AG10803 (cell line): ENCODE data around the gene DCST2.

Experiments
- DNase-seq: peaks from one replicate; pipeline ENCODE4 v3.0.0; 2010; ENCODE audit warnings: low read depth
- H3K4me3 ChIP-seq: 2 replicates; pipeline ENCODE4 v1.5.1; 2011; ENCODE audit warnings: mild to moderate bottlenecking, low read length, control low read depth
- TF ChIP-seq, protein P1 (sequence below): conservative IDR thresholded peaks from 2 replicates; pipeline ENCODE4 v1.5.1; 2011; ENCODE audit warnings: mild to moderate bottlenecking, low read length, control low read depth, inconsistent platforms

The DCST2 gene

DNA sequence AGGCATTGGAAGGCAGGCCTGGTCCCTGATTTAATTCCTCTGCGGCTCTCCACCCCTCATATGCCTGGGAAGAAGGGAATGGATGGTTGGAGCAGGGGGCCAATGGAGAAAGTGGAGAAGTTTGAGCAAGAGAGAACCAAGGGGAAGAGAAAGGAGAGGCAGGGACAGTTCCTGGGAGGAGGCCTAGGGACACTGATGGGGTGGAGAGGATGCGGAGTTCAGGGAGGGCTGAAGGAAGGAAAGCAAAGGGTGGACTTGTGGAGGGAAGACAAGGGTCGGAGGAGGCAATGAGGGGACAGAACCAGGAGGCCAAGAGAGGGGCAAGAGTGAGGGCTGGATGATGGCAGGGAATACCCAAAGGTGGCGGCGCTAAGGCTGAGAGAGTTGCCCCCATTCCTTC, 23.8 kb downstream of the DCST2 start:
- TF ChIP-seq, protein P1, sequence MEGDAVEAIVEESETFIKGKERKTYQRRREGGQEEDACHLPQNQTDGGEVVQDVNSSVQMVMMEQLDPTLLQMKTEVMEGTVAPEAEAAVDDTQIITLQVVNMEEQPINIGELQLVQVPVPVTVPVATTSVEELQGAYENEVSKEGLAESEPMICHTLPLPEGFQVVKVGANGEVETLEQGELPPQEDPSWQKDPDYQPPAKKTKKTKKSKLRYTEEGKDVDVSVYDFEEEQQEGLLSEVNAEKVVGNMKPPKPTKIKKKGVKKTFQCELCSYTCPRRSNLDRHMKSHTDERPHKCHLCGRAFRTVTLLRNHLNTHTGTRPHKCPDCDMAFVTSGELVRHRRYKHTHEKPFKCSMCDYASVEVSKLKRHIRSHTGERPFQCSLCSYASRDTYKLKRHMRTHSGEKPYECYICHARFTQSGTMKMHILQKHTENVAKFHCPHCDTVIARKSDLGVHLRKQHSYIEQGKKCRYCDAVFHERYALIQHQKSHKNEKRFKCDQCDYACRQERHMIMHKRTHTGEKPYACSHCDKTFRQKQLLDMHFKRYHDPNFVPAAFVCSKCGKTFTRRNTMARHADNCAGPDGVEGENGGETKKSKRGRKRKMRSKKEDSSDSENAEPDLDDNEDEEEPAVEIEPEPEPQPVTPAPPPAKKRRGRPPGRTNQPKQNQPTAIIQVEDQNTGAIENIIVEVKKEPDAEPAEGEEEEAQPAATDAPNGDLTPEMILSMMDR: no peak
- no peak overlapping the region for H3K4me3 ChIP-seq
- DNase-seq: no peak

DNA sequence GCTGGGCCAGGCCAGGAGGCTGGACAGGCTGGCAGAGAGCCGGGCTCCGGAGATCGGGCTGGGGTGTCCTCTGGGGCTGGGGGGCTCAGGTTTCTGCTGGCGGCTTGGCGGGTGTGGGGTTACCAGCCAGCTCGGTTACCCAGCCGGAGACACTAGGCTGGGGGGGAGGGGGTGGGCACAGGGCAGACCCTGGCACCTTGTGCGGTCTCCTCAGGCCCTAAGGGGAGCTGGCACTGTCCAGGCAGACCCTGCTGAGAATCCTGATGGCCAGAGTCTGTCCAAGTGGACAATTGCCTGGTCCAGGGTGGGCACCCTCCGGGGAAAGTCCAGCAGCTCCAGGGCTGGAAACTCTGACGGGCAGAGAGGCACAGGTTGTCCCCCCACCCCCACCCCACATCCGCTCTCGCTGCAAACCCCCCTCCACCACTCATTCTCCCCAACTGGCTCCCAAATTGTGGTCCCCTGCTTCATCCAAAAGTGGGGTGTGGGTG, 24.3 kb downstream of the DCST2 start:
- H3K4me3 ChIP-seq: no peak overlapping the region
- DNase-seq: no peak
- TF ChIP-seq, protein P1: no peak

DNA sequence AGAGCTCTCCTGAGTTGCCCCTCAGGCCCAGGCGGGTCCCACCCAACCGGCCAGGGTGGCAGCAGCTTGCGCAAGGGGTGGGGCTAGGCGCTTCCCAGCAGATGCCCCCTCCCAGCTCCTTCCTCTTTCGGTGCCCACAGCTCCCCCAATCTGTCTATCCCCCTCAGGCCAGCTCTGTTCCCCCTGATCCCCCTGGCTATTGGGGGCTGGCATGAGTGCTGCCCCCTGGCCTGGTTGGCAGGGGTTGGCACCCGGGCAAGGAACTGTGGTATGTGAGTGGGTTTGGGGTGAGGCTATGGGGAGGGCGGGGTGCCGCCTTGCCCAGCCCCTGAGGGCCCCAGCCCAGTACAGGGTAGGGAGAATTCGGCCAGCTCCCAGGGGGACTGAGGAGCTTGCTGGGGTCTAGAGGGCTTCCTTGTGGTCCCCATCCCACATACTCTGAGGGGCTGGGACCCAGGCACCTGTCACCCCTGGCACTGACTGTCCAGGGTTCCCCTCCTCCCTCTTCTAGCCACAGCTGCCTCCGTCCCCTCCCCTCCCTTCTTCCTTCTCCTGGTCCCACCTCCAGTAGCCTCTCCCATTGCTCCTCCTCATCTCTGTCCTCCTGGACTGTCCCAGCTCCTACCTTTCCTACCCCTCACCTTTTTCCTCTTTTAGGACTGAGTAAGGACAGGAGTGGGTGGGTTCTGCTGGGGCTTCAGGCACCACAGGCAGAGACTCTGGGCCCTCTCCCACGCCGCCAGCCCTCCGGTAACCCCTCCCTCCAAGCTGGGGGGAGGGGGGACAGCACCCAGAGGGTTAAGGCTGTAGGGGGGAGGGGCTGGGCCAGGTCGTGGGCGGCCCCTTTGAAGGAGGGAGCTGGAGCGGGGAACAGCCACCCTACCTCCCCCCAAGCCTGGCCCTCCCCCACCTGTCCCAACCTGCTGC, 25.3 kb downstream of the DCST2 start:
- TF ChIP-seq, protein P1: no peak
- no peak for DNase-seq
- no peak overlapping the region for H3K4me3 ChIP-seq

- H3K4me3 ChIP-seq: no peak overlapping the region
- no peak for DNase-seq
- TF ChIP-seq, protein P1: no peak
These were observed 26.2 kb downstream of the DCST2 start for GRCh38 chr1:155007251-155007828.

GRCh38 chr1:155006601-155007101, 26.9 kb downstream of the DCST2 start:
- TF ChIP-seq, protein P1: no peak
- no peak for DNase-seq
- H3K4me3 ChIP-seq: no peak overlapping the region

DNA sequence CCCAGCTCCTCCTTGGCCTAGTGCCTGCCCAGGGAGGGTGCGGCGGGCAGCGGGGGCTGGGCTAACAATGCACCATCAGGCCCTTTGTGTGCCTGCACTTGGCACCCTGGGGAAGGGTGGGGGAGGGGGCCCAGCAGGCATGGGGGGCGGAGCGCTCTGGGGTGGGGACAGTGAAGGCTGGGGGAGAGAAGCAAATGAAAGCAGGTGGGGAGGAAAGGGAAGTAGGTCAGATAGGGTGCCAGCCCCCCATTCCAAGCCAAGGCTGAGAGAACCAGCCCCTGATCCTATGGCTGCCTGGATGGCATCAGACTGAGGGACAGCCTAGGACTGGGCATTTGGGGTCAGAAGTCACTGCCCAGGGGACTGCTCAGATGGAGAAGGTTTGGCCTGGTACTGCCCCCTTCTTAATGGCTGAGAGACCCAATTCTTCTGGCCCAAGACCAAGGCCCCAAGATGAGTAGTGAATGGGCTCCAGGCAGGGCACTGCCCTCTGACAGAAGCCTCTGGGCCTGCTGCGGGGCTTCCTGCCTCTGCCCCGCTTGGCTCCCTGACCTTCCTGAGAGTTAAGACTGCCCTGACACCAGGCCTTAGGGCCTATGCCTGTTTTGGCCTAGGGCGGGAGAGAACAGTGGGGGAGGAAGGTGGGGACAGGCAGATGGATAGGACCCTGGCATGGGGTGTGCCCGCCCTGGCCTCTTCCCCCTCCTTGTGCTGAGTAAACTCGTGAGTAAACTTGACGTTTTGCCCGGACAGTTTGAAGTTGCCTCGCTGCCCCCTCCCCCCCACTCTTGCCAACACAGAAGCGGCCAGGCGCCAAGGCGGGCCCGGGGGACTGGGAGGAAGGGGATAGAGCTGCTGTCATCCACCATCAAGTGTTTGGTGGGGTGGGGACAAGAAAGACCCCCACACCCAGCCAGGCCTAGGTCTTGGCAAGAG, 28.2 kb downstream of the DCST2 start:
- TF ChIP-seq, protein P1: no peak
- peak; percentile 56 for DNase-seq
- peak overlapping the region; percentile 96 for H3K4me3 ChIP-seq
